ENCODE data around the gene GRPEL2.

GRPEL2 gene, protein sequence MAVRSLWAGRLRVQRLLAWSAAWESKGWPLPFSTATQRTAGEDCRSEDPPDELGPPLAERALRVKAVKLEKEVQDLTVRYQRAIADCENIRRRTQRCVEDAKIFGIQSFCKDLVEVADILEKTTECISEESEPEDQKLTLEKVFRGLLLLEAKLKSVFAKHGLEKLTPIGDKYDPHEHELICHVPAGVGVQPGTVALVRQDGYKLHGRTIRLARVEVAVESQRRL

GRCh38 chr5:149345147-149345891 is at the start of gene GRPEL2:
GRPEL2 (plus strand) TSS chr5:149345499; CDS start chr5:149345540, 41 bp downstream.
- peak; percentile 82 to 86 for DNase-seq

- DNase-seq, result no peak
These were observed 47.8 kb upstream of the GRPEL2 start for GRCh38 chr5:149297340-149298025.

- DNase-seq, result no peak
These were observed 47.1 kb upstream of the GRPEL2 start for GRCh38 chr5:149298163-149298562.

- no peak for DNase-seq
These were observed 46.4 kb upstream of the GRPEL2 start for GRCh38 chr5:149298842-149299404.

GRCh38 chr5:149299451-149300054 is 45.7 kb upstream of the GRPEL2 start:
- DNase-seq, result no peak

GRCh38 chr5:149300441-149300840 is 44.9 kb upstream of the GRPEL2 start:
- DNase-seq, result no peak

GRCh38 chr5:149301049-149301743 is 44.1 kb upstream of the GRPEL2 start:
- no peak for DNase-seq

DNA sequence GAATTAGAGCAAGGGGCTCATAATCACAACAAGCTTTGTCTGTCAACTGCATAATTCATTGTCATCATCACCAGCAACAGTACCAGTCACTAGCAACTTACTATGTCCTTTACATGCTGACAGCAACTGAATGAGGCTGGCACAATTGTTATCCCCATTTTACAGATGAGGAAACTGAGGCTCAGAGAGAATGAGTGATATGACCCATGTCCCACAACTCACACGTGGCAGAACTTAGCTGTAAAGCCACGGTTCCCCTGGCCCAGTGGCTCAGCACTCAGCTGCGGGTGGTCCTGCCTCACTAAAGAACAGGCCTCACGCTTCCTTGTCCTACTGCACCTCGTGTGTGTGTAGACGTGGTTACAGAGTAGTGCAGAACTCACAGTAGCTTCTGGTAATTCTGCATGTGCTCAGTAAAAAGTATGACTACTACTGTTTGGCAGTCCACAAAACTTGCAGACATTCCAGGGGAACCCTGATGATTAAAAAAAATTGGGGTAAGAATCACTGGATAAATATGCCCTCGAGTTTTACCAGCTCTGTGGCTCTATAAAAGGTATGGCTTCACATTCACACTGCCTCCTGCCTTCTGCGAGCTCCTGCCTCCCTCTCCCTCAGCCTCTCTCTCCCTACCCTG is 43.4 kb upstream of the GRPEL2 start:
- no peak for DNase-seq

GRCh38 chr5:149302641-149303040 is 42.7 kb upstream of the GRPEL2 start:
- no peak for DNase-seq

DNA sequence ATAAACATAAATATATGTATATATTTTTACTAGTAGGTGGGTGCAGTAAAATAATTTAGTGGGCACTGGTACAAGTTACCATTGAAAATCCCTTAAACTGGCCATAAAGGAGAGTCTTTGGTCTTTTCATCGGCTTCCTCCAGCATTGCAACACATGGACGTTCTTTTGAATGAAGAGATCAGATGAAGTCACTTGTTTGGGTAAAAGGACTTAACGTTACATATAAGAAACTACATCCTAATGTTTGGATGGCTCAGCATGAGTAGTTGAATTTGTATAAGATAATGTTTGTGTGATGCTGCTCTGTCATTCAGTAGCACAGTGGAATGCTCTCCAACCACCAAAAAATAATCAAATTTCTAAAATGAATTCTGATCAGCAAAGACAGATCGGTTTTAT is 42.1 kb upstream of the GRPEL2 start:
- DNase-seq, result no peak

- no peak for DNase-seq
These were observed 40.9 kb upstream of the GRPEL2 start for GRCh38 chr5:149304195-149305078.

DNA sequence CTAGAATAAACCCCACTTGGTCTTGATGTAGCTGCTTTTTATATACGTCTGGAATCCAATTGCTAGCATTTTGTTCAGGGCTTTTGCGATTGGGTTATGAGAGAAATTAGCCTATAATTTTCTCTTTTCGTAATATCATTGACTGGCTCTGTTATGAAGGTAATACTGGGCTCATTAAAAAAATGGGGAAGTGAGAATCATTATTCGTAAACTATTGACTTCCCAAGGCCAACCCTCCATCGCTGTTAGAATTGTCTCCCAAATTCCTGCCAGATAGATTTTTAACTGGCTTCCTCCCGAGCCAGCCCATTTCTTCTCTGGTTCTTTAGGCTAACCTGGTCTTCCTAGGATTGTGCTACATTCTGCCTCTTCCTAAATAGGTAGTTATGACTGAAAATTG is 35.9 kb upstream of the GRPEL2 start:
- DNase-seq, result no peak

GRCh38 chr5:149310488-149310887 is 34.8 kb upstream of the GRPEL2 start:
- DNase-seq, result no peak

DNA sequence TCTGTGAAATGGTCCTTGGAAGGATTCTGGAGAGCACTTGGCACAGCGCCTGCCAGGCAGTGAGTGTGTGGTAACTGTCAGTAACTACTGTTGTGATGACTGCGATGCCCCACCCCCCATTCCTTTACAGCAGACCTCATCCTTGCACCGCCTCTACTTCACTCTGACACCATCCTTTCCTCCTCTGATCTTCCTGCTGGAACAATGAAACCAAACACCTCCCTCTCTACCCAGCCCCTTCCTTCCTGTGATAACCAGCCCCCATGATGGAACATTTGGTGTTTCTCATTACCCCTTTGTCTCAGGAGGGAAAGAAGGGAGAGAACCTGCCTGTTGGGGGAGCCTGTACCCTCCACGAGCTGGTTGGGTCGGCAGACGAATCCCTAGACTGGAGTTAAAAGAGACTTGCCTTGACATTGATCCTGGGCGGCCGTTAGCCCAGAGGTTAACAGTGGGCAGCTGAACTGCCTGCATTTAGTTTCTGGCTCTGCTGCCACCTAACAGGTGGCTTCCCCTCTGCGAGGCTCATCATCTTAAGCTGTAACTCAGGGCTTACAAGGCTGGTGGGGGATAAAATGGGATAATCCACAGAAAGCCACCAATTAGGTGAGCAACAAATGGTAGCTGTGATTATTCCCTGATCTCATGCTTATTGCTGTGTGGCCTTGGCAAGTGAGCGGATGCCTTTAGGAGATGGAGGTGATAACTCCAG is 34.2 kb upstream of the GRPEL2 start:
- DNase-seq, result no peak

GRCh38 chr5:149313151-149313841 is 32.0 kb upstream of the GRPEL2 start:
- DNase-seq, result no peak

DNA sequence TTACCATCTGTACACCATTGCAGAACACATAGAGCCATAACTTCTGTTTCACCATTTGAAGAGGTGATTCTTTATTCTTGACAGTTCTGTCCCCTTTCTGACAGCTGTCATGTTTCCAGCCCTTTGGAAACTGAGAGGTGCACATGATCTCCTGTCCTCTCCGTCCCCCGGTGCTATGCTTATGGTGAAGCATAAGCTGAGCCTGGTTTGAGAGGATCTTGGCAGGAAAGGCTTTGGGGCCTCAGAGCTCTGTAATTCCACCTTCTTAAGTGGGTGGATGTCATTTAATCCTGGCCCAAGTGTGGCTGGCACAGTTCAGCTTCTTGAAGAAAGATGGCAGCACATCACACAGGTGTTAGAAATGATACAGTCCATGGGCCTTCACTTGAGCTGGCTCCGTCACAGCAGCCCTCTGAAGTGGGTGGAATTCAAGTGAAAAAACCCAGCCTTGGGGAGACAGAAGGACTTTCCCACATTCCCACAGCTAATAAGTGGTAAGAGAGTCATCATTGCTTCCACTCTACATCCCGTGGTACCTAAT is 30.7 kb upstream of the GRPEL2 start:
- no peak for DNase-seq

DNA sequence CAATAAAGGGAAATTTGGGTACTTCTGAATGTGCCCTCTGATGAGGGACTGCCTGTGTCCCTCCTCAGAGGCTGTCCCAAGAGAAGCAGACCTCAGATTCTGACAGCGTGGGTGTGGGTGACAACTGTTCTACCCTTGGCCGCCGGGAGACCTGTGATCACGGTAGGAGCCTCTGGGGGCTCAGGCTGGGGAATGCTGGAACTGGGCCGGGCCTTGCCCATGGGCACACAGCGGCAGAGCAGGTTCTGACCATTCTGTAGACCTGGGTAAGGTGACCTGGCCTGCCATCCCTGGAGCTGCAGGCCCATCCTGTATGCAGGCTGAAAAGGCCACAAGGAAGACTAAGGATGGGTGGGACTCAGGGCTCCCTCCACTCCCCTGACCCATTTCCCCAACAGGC is 29.5 kb upstream of the GRPEL2 start:
- no peak for DNase-seq

GRCh38 chr5:149317281-149318048 is 27.8 kb upstream of the GRPEL2 start:
- DNase-seq, result peak; percentile 21 to 33

- no peak for DNase-seq
These were observed 26.1 kb upstream of the GRPEL2 start for GRCh38 chr5:149319174-149319573.
